OCI-LY1 (cell line): Measurements from ENCODE around the gene POT1.

ENCODE experiments used
- EZH2 ChIP-seq: fragments of 200-600 bp; sonication (generic), shearing (Covaris generic); IDR thresholded peaks from 2 replicates; pipeline ENCODE4 v1.8.0; 2017; ENCODE audit warnings: borderline replicate concordance, mixed run types, mild to moderate bottlenecking, antibody characterized with exemption, low read length, moderate library complexity, mixed read lengths
- TF ChIP-seq, protein P1 (sequence below): fragments of 200-600 bp; sonication (generic), shearing (Covaris generic); IDR thresholded peaks from 2 replicates; pipeline ENCODE4 v1.5.1; 2017; ENCODE audit warnings: mild to moderate bottlenecking, antibody characterized with exemption, low read length, moderate library complexity, mixed read lengths

DNA sequence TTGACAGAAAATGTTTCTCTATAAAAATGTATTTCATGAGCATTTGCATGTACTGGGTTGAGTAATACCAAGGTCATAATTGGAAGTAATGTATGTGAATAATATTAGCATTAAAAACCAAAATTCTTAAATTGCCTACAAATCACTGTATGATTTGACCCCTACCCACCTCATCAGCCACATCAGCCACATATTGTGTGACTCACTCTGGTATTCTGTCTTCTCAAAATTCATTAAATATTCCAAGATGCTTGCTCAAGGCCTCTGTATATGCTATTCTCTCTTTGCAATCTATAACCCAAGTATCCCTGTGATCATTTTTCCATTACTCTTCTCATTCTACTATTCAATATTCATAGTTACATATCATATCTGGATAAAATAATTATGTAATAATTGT, 21.4 kb downstream of the POT1 start:
- no peak for TF ChIP-seq EZH2
- TF ChIP-seq, protein P1, sequence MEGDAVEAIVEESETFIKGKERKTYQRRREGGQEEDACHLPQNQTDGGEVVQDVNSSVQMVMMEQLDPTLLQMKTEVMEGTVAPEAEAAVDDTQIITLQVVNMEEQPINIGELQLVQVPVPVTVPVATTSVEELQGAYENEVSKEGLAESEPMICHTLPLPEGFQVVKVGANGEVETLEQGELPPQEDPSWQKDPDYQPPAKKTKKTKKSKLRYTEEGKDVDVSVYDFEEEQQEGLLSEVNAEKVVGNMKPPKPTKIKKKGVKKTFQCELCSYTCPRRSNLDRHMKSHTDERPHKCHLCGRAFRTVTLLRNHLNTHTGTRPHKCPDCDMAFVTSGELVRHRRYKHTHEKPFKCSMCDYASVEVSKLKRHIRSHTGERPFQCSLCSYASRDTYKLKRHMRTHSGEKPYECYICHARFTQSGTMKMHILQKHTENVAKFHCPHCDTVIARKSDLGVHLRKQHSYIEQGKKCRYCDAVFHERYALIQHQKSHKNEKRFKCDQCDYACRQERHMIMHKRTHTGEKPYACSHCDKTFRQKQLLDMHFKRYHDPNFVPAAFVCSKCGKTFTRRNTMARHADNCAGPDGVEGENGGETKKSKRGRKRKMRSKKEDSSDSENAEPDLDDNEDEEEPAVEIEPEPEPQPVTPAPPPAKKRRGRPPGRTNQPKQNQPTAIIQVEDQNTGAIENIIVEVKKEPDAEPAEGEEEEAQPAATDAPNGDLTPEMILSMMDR = no peak
